ENCODE data around the gene LRRC26. TPM values are rescaled to one million over a fixed set of nuclear protein-coding genes. Genes with fewer than 3 reads are reported as not detected.
A peak's percentile ranks its signal among the peaks of the same experiment; 100 is the strongest.

Gene LRRC26
- total and polyA plus RNA-seq, 4 donors: 0.12 to 5.2 (median 0.57) TPM

GRCh38 chr9:137162505-137163364, 7.1 kb downstream of the LRRC26 start:
- Histone ChIP-seq H3K9ac (ENCODE audit: insufficient read depth in 1 of 2, low read length in 2 of 2) (no peak overlapping the region), H3K27ac (ENCODE audit: low read depth in 1 of 2, low read length in 1 of 2) (no peak overlapping the region), H3K27me3 (ENCODE audit: control insufficient read depth in 3 of 3, insufficient read depth in 3 of 3, low read length in 2 of 3) (peaks cover 12 to 75% (median 36%) of the 10 kb centered on the region in 3 donors), H3K36me3 (ENCODE audit: control insufficient read depth in 4 of 4, insufficient read depth in 4 of 4, low read length in 4 of 4) (no peaks in the 10 kb centered on the region), H3K9me3 (ENCODE audit: control insufficient read depth in 4 of 4, insufficient read depth in 3 of 4, low read length in 3 of 4) (peaks cover 0 to under 1% (median 0%) of the 10 kb centered on the region in 4 donors), H3K4me1 (ENCODE audit: control insufficient read depth in 5 of 5, insufficient read depth in 5 of 5, low read length in 5 of 5) (peaks cover 0 to 2% (median 0%) of the 10 kb centered on the region in 5 donors), H3K4me3 (no peak overlapping the region)
- peak; percentile 24 for ATAC-seq (ENCODE audit: insufficient read depth, low FRiP score)
- WGBS, 2 donors: 8 to 9% methylated on average over 68 to 74 of the region's 74 CpGs
- no peak for TF ChIP-seq CTCF (IDR thresholded peaks at IDR 0.05; ENCODE audit: control extremely low read depth, extremely low read depth)
- no peak for DNase-seq

- Histone ChIP-seq H3K4me1 (ENCODE audit: control insufficient read depth in 5 of 5, insufficient read depth in 5 of 5, low read length in 5 of 5) (peaks cover 0 to 2% (median 0%) of the 10 kb centered on the region in 5 donors), H3K4me3 (no peak overlapping the region), H3K9me3 (ENCODE audit: control insufficient read depth in 4 of 4, insufficient read depth in 3 of 4, low read length in 3 of 4) (peaks cover 0 to 3% (median 0%) of the 10 kb centered on the region in 4 donors), H3K27me3 (ENCODE audit: control insufficient read depth in 3 of 3, insufficient read depth in 3 of 3, low read length in 2 of 3) (peaks cover 12 to 77% (median 40%) of the 10 kb centered on the region in 3 donors), H3K36me3 (ENCODE audit: control insufficient read depth in 4 of 4, insufficient read depth in 4 of 4, low read length in 4 of 4) (no peaks in the 10 kb centered on the region), H3K27ac (ENCODE audit: low read depth in 1 of 2, low read length in 1 of 2) (no peak overlapping the region), H3K9ac (ENCODE audit: insufficient read depth in 1 of 2, low read length in 2 of 2) (no peak overlapping the region)
- WGBS, 2 donors: 6% methylated on average over 56 to 69 of the region's 71 CpGs
- no peak for TF ChIP-seq CTCF (IDR thresholded peaks at IDR 0.05; ENCODE audit: control extremely low read depth, extremely low read depth)
- no peak for ATAC-seq (ENCODE audit: insufficient read depth, low FRiP score)
- DNase-seq: no peak
These were observed 8.0 kb downstream of the LRRC26 start for GRCh38 chr9:137161558-137162486.

- Histone ChIP-seq H3K4me1 (ENCODE audit: control insufficient read depth in 5 of 5, insufficient read depth in 5 of 5, low read length in 5 of 5) (peaks cover 0 to 7% (median 0%) of the 10 kb centered on the region in 5 donors), H3K9me3 (ENCODE audit: control insufficient read depth in 4 of 4, insufficient read depth in 3 of 4, low read length in 3 of 4) (peaks cover 0 to 3% (median 0%) of the 10 kb centered on the region in 4 donors), H3K9ac (ENCODE audit: insufficient read depth in 1 of 2, low read length in 2 of 2) (no peak overlapping the region), H3K36me3 (ENCODE audit: control insufficient read depth in 4 of 4, insufficient read depth in 4 of 4, low read length in 4 of 4) (no peaks in the 10 kb centered on the region), H3K27ac (ENCODE audit: low read depth in 1 of 2, low read length in 1 of 2) (no peak overlapping the region), H3K27me3 (ENCODE audit: control insufficient read depth in 3 of 3, insufficient read depth in 3 of 3, low read length in 2 of 3) (peaks cover 9 to 77% (median 39%) of the 10 kb centered on the region in 3 donors), H3K4me3 (no peak overlapping the region)
- 24 to 34% methylated on average over 51 to 56 of the region's 56 CpGs for WGBS, 2 donors
- no peak for ATAC-seq (ENCODE audit: insufficient read depth, low FRiP score)
- TF ChIP-seq CTCF (IDR thresholded peaks at IDR 0.05; ENCODE audit: control extremely low read depth, extremely low read depth): no peak
- no peak for DNase-seq
These were observed 8.9 kb downstream of the LRRC26 start for GRCh38 chr9:137160716-137161557.

Measured in lung (tissue), 12 donors.